Heart left ventricle (tissue), 13 donors: Measurements from ENCODE around the gene ENSA.

ENCODE experiments used
- CTCF ChIP-seq, 12 donors: fragments of 200-600 bp; sonication (generic) in 4 of 12; IDR thresholded peaks; one replicate each; pipeline versions ENCODE4 v1.5.0 to v1.8.0; 2018 to 2022; ENCODE audit warnings: antibody characterized with exemption in 12 of 12, mild to moderate bottlenecking in 5 of 12
- POLR2A ChIP-seq, 2 donors: fragments of 450-650 bp; IDR thresholded peaks; one replicate each; pipeline ENCODE4 v1.6.1; 2017; ENCODE audit warnings: antibody characterized with exemption in 2 of 2, mild to moderate bottlenecking in 2 of 2, moderate library complexity in 2 of 2
- donor health status: ischemic (EF 13 %, LVEDD 7.1; RV severe dilation, severe dysfunction).
- donor health status: DM: no; HTN: yes; CAD: no.
- donor health status: DM: no; HTN: no; CAD: no.
- donor health status: ischemic (EF 25% LVEDD 6.9; RV normal size, moderate dysfunction).
- donor health status: ischemic (EF 25% LVEDD 5.7; RV mildly dilated, moderate dysfunction).
- donor health status: ischemic (EF 35%, LVEDD 5.7; RV mildly dilated, moderate dysfunction).
- donor health status: nonischemic (EF 11% LVEDD 7.7; RV severe dilation, severe dysfunction).
- donor health status: DM: yes; HTN: yes; CAD: no.
- donor health status: PGD.
- donor health status: ischemic (EF 29% LVEDD 5.4; RV normal size, mild dysfunction).
- donor health status: nonischemic (EF 23%, LVEDD 6.1; RV moderate dilation, normal function).

GRCh38 chr1:150663321-150663720 is 33.9 kb upstream of the ENSA start:
- no peak for TF ChIP-seq CTCF (IDR thresholded peaks at IDR 0.05)
- TF ChIP-seq POLR2A (IDR thresholded peaks at IDR 0.05) = no peak
